B cell (primary cell): Measurements from ENCODE around the gene CHCHD3.

ENCODE experiments used
- CTCF ChIP-seq: fragments of 200-600 bp; IDR thresholded peaks from one replicate; pipeline ENCODE4 v1.8.0; 2022; ENCODE audit warnings: antibody characterized with exemption, mild to moderate bottlenecking
- EZH2 ChIP-seq: IDR thresholded peaks from 2 replicates; pipeline ENCODE4 v1.6.1; 2012; ENCODE audit warnings: borderline replicate concordance, low read depth, mild to moderate bottlenecking, moderate library complexity, low read length; ENCODE audit not compliant: insufficient read depth, poor library complexity, severe bottlenecking

- TF ChIP-seq CTCF: no peak
- no peak for TF ChIP-seq EZH2
Observed at GRCh38 chr7:132972745-132973144, 109.1 kb downstream of the CHCHD3 start.
